SH-SY5Y (cell line): ENCODE measurements around the gene LTBP3.

Experiments used
- GATA2 ChIP-seq: IDR thresholded peaks from 2 replicates; pipeline ENCODE4 v1.6.1; 2011; ENCODE audit warnings: mild to moderate bottlenecking, low read depth, low read length
- GATA3 ChIP-seq: IDR thresholded peaks from 2 replicates; pipeline ENCODE4 v1.6.1; 2011; ENCODE audit warnings: low read depth, mild to moderate bottlenecking, low read length, moderate library complexity

DNA sequence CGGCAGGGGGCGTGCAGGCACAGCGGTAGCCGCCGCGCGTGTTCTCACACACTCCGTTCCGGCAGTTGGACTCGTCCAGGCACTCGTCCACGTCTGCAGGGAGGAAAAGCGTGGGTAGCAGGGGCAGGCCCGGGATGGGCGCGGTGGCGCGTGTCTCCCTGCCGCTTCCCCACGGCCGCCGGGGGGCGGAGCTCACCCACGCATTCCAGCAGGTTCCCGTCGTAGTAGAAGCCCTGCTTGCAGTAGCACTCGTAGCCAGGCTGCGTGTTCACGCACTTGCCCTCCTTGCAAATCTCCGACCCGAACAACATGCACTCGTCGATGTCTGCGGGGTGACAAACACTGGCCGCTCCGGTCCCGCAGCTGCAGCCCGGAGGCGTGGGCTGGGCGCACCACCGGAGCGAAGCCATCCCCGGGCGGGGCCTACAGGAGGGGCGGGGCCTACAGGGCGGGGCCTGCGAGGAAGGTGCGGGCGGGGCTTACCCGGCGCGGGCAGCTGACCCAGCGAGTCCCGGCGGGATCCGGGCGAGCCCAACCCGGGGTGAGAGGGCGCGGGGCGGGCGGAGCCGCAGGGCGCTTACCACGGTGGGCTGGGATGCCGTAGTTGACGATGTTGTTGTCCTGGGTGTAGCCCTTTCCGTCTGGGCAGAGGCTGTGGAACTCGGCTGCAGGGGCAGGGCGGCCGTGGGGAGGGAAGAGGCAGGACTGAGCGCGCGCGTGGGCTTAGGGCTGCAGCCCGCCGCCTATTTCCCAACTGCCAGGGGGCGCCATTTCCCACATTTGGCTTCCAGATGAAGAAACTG lies 17.7 kb downstream of the LTBP3 start:
- TF ChIP-seq GATA2 (no peak), GATA3 (no peak)
